RCC 7860 (cell line): Measurements from ENCODE around the gene EHBP1.

Source experiments
- DNase-seq: peaks from one replicate; pipeline ENCODE4 v3.0.0-alpha.2; 2015; ENCODE audit warnings: low spot score
- FAIRE-seq: peaks from 2 replicates; lab custom pipeline; 2012; peaks lifted over from hg19 to GRCh38; lab: Jason Lieb, UNC

The EHBP1 gene

GRCh38 chr2:62774555-62775366, 69.2 kb downstream of the EHBP1 start:
- DNase-seq (peak; percentile 62), FAIRE-seq (peak; percentile 91)

GRCh38 chr2:62775367-62775668, 69.8 kb downstream of the EHBP1 start:
- FAIRE-seq = no peak
- DNase-seq = no peak

- FAIRE-seq (no peak), DNase-seq (no peak)
These were observed 78.2 kb downstream of the EHBP1 start for GRCh38 chr2:62783679-62784078.

- FAIRE-seq = no peak
- no peak for DNase-seq
These were observed 78.8 kb downstream of the EHBP1 start for GRCh38 chr2:62784341-62784740.

GRCh38 chr2:62785216-62785615, 79.7 kb downstream of the EHBP1 start:
- FAIRE-seq = no peak

GRCh38 chr2:62785810-62786597, 80.5 kb downstream of the EHBP1 start:
- no peak for FAIRE-seq

More at GRCh38 chr2:62785216-62785615, 79.7 kb downstream of the EHBP1 start:
- DNase-seq = no peak

GRCh38 chr2:62787386-62787785, 81.9 kb downstream of the EHBP1 start:
- DNase-seq = peak; percentile 31

More at GRCh38 chr2:62785810-62786597, 80.5 kb downstream of the EHBP1 start:
- DNase-seq = no peak

GRCh38 chr2:62789518-62789917, 84.0 kb downstream of the EHBP1 start:
- DNase-seq (no peak), FAIRE-seq (no peak)

More at GRCh38 chr2:62787386-62787785, 81.9 kb downstream of the EHBP1 start:
- peak; percentile 24 for FAIRE-seq

GRCh38 chr2:62789918-62790317, 84.4 kb downstream of the EHBP1 start:
- FAIRE-seq = no peak

GRCh38 chr2:62792408-62792807, 86.9 kb downstream of the EHBP1 start:
- FAIRE-seq (no peak), DNase-seq (no peak)

More at GRCh38 chr2:62789918-62790317, 84.4 kb downstream of the EHBP1 start:
- no peak for DNase-seq

- FAIRE-seq (no peak), DNase-seq (no peak)
These were observed 87.7 kb downstream of the EHBP1 start for GRCh38 chr2:62793213-62793612.

GRCh38 chr2:62794791-62795190, 89.3 kb downstream of the EHBP1 start:
- DNase-seq = peak; percentile 30
- FAIRE-seq = peak; percentile 95

- FAIRE-seq = no peak
- no peak for DNase-seq
These were observed 89.8 kb downstream of the EHBP1 start for GRCh38 chr2:62795341-62795740.

GRCh38 chr2:62797107-62797506, 91.6 kb downstream of the EHBP1 start:
- FAIRE-seq = no peak
- DNase-seq = no peak

GRCh38 chr2:62800618-62801017, 95.1 kb downstream of the EHBP1 start:
- DNase-seq (no peak), FAIRE-seq (no peak)

GRCh38 chr2:62801110-62801509, 95.6 kb downstream of the EHBP1 start:
- FAIRE-seq (no peak), DNase-seq (no peak)

GRCh38 chr2:62801814-62802523, 96.5 kb downstream of the EHBP1 start:
- FAIRE-seq (no peak), DNase-seq (no peak)

- DNase-seq (no peak), FAIRE-seq (no peak)
These were observed 98.4 kb downstream of the EHBP1 start for GRCh38 chr2:62803961-62804360.

GRCh38 chr2:62806231-62806630, 100.7 kb downstream of the EHBP1 start:
- FAIRE-seq (no peak), DNase-seq (no peak)

- FAIRE-seq = no peak
These were observed 103.0 kb downstream of the EHBP1 start for GRCh38 chr2:62808554-62808953.

GRCh38 chr2:62811086-62811485, 105.6 kb downstream of the EHBP1 start:
- DNase-seq (no peak), FAIRE-seq (no peak)

More at GRCh38 chr2:62808554-62808953, 103.0 kb downstream of the EHBP1 start:
- no peak for DNase-seq
